Medulla oblongata (tissue), 1 donor: ENCODE measurements around the gene ITGBL1.
A peak's percentile ranks its signal among the peaks of the same experiment; 100 is the strongest.

Experiments
- DNase-seq: peaks from one replicate; pipeline ENCODE4 v3.0.0-alpha.2; 2015; ENCODE audit errors: extremely low spot score

Gene ITGBL1

DNA sequence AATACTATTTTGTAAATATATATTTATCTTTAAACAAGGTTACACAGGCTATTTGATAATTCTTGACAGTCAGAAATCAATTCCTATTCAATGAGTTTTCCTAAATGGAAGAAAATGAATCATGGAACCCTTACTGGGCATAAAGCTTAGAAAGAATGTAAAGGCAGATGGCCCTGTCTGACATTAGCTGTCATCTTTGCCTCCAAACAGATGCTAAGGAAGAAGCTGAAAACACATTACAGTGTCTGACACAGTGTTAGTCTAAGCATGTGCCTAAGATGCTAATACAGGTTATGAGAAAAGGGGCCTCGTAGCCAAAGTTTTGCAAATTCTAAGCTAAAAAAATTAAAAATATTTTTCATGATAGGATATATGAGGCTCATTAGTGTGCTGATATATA, 112.8 kb downstream of the ITGBL1 start:
- DNase-seq = no peak

DNA sequence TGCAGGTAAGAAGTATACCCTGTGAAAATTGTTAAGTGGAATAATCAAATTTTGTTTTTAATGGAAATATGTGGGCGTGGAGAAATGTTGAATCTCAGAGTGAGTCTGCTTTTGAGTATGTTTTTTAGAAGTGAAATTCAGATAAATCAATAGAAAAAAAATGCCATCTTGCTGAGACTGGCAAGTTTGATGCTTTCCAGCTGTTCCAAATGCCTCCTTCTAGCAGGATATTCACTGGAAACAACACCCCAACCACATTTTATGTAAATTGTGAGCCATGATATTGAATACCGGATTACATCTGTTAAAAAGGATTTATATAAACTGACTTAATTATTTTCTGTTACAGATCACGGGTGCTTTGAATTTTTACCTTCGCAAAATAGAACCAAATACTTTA, 115.4 kb downstream of the ITGBL1 start:
- DNase-seq = no peak

DNA sequence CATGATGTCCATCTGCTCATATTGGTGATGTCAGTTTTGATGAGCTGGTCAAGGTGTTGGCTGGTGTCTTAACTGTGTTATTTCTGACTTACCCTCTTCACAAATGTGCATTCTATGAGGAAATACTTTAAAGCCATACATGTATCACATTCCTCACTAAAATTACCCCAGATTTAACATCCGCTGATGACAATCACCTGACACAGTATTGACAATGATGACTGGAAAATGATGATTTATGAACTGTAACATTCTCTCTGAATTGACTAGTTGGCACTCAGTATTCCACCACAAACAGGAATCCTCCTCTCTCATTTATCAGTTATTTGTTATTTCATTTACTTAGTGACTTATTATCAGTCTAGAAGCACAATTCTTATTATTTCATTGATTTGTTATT, 117.3 kb downstream of the ITGBL1 start:
- no peak for DNase-seq

DNA sequence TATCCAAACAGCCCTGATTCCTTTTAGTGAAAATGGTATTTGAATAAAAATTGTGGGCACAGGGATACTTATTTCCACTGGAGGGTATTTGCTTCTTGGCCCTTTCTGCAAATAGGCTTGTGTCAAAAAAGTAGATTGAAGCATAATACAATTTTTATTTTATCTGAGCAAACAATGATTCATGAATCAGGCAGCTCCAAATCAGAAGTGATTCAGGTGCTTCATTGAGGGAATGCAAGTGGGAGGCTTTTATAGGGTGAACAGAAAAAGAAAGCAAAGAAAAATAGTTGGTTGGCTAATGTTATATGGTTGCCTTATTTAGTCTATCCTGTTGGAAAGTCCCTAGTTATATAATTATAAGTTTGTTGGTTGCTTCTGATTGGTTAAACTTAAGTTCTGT, 117.9 kb downstream of the ITGBL1 start:
- DNase-seq = no peak

DNA sequence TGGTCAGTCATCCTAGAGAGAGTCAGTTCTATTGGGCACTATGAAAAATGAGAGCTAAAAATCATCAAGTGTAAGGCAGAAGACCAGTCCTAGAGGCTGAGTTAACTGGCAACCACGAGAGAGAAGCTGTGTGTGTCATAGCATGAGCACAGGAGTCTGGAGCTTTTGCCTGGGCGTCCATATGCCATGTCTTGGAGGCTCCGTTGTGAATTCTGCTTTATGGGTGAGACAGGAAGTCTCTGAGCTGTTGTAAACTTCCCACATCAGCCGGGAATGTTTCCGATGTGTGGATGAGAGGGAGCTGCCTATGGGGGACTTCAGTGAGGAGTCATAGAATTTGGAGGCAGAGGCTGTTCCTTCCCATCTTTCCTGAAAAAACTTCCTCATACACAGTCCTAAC, 120.0 kb downstream of the ITGBL1 start:
- no peak for DNase-seq

DNA sequence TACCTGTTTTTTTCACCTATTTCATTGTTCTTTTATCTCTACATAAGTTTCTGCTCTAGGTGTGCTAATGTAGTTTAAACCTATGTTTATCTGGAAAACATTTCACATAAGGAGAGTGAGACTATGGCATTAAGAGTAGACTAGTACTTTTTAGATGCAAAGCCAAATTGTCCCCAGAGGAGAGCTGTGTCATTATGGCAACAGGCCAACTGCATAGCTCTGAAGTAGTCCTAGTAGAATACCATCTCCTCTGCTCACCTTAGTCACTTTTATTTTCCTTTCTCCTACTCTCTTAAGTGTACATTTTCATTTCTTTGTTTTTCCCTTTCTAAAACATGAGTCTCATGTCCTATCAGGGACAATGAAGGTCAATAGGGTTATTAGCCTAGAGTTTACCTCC, 123.1 kb downstream of the ITGBL1 start:
- no peak for DNase-seq

DNA sequence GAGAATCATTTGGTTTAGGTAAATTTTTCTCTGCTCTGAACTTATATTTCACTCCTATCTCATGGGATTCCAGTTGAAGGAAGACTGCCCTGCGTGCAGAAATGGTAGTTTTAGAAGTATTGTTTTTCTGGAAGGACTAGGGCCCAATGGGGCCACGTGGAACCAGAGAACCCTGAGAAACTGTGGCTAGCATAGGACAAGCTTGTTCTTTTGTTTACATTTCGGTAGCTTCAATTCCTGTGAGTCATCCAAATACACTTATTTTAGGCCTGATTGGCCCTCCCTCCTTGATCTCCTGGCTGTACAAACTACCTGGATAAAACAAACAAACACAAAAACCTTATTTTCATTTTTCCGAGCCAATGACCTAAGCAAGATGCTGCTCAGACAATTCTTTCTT, 124.0 kb downstream of the ITGBL1 start:
- no peak for DNase-seq

DNA sequence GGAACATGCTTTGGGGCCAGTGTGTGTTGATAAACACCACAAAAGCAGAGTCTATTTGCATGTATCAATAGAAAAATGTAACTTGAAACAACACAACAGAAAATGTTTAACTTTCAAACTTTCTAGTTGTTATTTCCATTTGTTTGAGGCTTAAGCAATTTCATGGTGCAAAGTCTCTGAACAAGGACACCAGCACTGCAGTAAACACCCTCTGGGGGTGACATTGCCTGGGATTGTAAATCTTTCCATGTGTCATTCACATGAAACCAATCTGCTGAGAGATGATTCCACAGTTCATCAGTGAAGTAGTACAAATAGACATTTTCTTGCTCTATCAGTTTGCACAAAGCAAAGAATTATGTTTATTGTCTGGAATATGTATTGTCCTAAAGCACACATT, 124.5 kb downstream of the ITGBL1 start:
- no peak for DNase-seq

DNA sequence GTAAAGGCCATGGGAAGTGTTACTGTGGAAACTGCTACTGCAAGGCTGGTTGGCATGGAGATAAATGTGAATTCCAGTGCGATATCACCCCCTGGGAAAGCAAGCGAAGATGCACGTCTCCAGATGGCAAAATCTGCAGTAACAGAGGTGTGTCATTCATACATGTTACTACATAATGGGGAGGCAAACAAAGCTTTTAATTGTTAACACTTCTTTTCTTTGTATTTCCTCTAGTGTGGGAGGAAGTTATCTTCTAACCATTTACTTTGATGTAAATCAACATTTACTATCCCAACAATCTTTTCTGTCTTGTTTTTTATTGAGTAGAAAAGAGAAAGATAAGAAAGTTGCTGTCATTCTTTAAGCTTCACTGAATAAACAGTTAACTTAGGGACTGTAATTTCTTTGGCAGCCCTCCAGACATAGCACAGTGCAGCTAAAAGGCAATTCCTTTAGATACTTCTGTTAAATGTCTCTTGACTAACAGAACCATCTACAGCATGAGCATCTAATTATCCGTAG, 126.9 kb downstream of the ITGBL1 start:
- no peak for DNase-seq

DNA sequence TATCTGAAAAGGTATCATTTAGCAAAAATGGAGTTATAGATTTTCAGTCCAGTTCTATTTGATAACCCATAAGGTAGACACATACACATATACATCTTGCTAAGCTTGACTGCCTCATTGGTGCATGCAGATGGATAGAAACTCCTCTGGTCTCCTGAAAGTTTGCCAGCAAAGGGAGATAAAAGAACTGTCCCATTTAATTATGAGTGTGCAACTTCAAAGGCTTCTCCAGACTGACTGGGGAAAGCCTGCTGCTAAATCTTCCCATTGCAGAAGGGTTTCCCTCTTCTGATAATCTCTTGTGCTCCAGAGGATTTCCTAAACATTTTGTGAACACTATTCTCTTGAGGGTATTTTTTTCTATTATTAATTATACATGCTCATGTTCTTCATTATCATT, 131.9 kb downstream of the ITGBL1 start:
- no peak for DNase-seq

DNA sequence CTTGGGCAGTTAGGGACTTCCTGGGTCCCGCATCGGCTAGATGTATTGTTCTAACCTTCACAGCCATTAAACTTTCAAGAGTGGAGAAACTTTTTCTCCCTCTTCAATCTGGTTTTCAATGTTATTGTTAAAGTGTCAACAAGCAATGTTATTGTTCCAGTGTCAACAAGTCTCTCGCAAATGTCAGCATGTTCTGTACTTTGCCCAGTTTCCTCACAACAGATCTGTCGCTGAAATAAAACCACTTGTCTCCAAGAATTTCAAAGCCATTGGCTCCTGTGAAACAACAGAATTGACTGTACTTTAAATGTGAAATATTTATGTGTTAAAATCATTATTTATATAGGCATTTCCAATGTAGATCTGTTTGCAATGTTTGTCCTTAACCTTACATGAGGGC, 138.0 kb downstream of the ITGBL1 start:
- no peak for DNase-seq

DNA sequence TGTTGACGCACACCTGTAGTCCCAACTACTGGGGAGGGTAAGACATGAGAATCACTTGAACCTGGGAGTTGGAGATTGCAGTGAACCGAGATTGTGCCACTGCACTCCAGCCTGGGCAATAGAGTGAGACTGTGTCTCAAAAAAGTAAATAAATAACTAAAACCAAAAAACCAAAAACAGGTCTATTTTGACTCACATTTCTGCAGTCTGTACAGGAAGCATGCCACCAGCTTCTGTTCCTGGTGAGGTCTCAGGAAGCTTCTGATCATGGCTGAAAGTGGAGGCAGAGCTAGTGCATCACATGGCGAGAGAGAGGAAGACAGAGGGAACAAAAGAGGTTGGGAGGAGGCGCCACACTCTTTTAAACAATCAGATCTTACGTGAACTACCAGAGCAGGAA, 142.5 kb downstream of the ITGBL1 start:
- no peak for DNase-seq

DNA sequence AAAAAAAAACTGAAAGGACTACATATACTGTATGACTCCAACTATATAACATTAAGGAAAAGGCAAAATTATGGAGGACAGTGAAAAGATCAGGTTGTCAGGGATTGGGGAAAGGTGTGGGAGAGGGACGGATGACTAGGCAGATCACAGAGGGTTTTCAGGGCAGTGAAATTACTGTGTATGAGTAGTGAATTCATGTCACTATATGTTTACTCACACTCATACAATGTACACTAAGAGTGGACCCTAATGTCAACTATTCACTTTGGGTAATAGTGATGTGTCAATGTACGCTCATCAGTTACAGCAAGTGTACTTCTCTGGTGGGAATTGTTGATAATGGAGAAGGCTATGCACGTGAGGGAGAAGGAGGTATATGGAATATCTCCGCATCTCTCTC, 144.3 kb downstream of the ITGBL1 start:
- no peak for DNase-seq

DNA sequence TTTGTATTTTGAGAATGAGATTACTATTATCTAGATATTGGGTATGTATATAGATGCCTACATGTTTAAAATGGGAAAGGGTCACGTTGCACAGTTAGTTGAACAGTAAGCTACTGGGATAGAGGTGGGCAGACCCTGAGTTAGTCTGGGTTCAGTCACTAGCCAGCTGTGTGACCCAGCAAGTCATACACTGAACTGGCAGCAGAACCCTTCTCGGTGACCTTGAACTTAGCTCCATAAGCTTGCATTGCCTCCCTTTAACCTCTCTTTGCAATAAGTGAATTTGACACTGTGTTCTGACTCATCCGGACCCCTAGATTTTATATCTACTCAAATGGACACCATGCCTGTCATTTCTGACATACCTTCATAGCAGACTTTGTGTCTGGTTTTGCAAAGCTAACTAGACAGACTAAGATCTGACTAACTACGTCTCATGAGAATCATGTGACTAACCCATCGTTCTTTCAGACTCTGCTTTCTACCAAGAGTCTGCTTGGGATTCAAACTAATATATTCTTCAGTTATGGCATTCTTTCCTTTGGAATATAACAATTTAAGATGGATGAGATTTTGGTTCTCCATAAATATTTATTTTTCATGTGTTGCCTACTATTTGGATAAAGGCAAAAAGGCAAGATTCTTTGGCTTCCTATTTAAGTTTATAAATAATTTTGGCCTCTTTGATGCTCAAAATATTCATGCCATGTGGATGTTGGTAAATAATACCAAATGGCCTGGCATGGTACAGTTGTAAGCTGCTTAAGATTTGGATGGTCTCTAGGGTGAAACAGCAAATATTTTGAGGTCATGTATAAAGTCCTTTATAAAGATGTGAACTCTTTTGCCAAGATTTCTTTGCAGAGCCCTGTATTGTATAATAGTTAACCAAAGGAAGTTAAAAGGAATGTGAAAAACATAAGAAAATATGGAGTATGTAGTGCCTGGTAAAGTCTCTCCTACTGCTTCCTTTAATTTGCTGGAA, 159.3 kb downstream of the ITGBL1 start:
- DNase-seq = no peak

DNA sequence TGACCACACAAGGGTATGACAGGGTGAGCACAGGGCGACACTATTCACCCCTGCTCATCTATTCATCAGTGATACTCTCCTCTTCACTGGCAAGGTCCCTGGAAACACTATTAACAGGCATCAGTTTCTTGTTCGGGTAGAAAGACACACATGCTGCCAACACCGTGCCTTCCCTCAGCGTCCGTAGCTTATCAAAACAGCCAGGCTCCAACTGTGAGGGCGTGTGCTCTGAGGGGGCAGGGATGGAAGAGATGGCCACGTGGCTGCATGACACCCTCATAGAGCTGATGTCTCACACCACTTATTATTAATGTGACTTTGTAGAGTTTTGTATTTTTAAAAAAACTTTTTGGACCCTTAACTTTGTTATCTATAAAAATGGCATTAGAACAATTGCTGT, 160.3 kb downstream of the ITGBL1 start:
- no peak for DNase-seq

DNA sequence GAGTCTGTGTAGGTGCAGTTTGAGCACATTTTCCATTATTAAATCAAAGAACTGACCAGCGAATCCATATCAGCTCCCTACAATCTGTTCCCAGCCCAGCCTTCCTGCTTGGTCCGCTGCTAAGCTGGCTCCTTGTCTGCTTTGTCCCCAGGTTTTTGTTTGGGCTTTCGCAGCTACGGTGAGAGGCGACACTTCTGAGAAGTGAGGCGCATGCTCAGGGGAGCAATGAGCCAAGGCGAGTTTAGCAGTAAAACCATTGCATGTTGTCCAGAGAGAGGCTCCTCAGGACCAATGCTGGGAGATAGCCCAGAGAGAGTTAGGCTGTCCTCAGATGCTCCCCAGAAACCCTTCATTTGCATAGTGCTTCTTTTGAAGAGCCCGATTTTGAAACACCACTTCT, 162.0 kb downstream of the ITGBL1 start:
- peak; percentile 36 for DNase-seq

DNA sequence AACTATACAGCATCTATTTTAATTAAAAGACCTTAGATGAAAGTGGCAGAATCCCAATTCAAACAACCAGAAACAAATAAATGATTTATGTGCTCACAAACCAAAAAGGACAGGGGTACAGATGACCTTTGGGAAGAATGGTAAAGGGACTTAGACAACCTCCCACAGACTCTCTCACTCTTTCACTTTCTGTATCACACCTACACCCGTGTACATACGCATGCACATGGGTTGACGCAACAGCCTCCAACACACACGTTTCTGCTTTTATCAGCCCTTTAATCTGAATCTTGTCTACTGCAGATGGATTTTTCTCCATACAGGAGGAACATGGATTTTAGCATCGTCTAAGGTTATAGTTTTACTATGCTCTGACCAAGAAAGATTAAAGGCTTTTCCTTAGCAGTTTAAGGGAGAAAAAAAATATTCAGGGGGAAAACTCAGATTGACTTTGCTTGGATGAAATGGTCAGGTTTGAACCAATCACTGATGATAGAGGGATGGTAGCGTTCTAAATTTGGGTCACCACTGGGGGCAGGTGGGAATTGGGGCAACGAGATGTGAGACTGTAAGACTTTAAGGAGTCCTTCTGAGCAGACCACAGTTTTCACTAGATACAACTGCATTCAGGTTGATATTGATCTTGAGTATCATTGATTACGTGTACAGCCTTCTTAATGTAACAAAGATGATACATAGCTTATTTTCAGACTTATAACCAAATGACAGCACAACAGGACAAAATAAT, 166.1 kb downstream of the ITGBL1 start:
- no peak for DNase-seq

DNA sequence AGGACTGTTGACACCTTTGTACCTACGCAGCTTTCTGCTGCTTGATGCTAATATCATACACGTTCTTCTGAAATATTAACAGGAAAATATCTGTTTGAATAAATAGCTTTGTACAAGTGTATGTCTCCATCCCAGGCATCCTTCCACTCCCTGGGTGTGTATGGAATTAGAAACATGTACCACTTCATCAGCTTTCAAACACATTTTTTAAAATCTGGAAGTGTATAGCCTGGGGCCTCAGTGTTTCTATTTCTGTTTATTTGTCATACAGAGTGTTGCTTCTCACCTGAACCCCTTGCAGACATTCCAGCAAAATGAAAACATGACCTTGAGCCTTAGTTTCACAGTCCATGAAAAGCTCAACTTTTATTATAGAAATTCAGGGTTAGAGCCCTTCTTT, 168.6 kb downstream of the ITGBL1 start:
- no peak for DNase-seq

DNA sequence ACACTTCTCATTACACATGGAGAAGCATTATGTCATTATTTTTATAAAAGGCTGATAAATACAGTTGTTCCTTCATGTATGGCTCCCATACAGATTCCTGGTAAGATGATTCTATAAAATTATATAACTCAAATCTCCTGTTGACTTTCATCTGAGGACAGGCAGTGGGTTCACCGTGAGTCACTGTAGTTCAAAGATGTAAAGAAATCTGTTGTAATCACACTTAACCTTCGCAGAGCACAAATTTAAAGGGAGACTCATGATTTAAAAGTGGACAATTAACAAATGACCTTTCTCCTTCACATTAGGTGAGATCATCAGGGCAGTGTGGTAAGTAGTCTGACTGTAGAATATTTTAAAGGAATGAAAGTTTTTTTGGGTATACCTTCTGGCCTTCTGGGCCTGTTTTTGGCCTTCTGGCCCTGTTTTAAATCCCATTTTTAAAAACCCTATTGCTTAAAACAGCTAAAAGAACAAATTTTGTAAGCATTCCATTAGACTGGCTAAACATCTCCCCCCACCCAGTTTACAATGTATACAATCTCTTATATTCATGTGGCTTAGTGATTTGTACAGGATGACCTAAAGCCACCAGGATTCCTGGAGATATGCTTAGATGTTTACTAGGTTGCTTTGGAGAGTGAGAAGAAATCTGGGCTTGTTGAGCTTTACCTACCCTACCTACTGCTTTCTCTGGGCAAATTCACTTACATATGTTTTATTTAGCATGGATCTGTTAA, 171.2 kb downstream of the ITGBL1 start:
- DNase-seq = no peak

DNA sequence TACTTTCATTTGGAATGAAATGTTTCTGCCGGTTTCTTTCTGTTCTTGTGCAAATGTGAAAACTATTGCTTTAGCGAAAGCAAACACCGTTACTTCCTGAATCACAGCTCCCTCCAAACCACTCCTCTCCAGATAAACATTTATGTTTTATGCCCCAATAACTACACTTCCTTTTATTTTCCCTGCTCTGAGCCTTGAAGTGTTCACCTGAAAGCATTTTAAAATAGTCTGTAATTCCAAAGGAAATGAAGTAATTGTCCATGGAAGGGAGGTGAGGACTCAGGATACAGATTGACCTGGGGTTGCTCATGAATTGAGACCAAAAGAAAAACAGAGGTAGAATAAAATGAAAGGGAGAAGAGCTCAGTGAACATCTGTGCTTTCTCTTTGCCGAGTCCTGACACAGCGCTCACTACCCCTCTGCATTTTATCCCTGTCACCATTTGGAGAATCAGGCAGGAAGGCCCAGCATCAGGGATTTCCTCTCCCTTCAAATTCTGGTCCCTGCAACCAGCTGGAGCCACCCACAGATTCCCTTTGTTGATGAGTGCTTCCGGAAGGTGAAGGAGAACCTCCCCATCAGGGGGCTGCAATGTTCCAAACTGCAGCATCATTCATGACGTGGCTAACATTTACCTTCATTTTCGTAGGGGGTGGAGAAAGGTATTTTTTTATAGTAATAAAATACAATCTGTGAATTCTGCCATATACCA, 171.9 kb downstream of the ITGBL1 start:
- DNase-seq = no peak

DNA sequence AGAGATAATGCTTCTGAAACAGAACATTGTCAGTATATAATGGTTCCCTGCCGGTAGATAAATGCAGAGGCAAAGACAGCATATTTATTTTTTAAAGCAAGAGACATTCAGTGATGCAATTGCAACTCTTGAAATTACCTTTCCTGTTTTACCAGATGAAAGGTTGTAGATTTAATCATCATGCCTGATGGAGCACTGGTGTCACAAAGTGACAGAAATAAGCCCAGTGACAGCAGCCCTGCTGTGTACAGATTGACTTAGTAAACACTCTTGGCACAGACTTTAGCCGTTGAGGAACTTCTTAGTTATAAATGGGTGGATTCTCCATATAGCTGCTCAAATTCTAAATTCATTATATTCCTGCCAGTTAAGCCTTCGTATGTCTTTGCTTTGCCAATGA, 172.5 kb downstream of the ITGBL1 start:
- DNase-seq = no peak
